GM18907 (cell line): ENCODE measurements around the gene MRPL53.
A peak's percentile ranks its signal among the peaks of the same experiment; 100 is the strongest.
"Not testable (repeated sequence)": the region's sequence is repeated elsewhere in the genome, so short reads cannot be mapped to it uniquely, and the experiment has no call there.

ENCODE experiments used
- ATAC-seq: cut with Tn5 transposase; IDR thresholded peaks from one replicate; pipeline ENCODE4 v1.9.1; 2021; ENCODE audit warnings: mild to moderate bottlenecking, moderate library complexity; ENCODE audit not compliant: unreplicated experiment

MRPL53 gene

DNA sequence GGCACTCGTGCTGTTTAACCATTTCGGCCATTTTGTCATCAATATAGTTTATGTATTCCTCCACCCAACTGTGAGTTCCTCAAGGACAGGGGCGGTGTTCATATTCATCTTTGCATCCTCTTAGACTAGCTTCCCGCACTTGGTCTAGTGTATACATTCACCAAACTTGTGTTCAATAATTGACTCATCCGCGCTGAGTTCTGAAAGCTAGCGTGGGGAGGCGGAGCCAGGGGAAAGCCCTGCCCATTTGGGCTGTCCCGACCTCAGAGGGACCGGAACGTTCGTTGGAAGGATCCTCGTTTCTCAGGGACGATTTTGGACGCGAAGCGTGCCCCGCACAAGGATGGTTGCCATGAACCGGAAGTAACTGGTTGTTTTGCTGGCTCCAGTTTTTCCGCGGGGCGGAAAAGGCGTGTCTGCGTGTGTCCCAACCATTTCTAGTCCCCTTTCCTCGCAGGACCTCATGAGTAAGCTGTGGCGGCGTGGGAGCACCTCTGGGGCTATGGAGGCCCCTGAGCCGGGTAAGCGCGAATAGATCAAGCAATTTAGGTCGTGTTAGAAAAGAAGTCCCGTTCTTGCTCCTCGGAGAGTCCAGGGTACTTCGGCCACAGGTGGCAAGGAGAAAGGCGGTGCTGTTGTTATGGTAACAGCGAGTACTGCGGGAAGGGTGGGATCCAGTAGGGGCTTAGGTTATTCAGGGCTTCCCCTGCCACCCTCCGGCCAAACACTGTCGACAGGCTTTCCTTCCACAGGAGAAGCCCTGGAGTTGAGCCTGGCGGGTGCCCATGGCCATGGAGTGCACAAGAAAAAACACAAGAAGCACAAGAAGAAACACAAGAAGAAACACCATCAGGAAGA lies 17.6 kb downstream of the MRPL53 start, which contains the start of gene INO80B:
Gene INO80B, plus strand, starts transcription at position 434 of the 858 bp plus-strand sequence. Its CDS starts 30 bp downstream, at position 464.
- ATAC-seq: peak; percentile 47

DNA sequence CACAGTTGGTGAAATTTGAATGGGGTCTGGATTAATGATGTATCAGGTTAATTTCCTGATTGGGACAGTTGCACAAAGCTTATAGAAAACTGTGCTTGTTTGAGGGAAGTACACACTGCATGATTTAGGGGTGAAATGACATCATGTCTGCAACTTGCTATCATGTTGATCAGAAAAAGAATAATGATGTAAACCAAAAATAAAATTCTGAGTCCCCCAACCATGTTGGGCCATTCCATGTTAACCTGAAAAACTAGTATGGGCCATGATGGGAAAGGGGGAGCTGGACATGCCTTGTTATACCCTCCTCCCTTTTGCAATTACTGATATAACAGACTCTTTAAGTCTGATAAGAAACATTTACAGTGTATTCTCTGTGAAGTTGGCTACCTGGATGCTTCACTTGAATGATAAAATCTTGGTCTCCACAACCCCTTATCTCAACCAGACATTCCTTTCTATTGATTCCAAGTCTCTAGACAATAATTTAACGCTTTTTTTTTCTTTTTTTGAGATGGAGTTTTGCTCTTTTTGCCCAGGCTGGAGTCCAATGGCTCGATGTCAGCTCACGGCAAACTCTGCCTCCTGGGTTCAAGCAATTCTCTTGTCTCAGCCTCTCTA lies 21.8 kb downstream of the MRPL53 start:
- ATAC-seq: no peak

DNA sequence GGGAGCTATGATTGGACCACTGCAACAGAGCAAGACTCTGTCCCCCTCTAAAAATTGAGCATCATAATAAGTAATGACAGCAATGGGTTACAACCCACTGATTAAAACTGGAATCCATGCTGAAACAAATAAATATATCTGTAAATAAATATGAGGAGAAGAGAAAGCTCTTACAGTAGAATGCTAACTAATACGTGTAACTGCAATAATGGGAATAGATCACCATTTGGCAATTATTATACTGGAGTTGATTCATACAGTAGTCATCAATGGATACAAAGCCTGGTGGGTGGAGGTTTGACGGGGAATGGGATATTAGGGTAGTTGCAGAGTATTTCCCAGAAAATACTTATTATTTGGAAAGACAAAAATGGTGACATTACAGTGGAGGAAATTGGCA lies 23.7 kb downstream of the MRPL53 start:
- no peak for ATAC-seq

DNA sequence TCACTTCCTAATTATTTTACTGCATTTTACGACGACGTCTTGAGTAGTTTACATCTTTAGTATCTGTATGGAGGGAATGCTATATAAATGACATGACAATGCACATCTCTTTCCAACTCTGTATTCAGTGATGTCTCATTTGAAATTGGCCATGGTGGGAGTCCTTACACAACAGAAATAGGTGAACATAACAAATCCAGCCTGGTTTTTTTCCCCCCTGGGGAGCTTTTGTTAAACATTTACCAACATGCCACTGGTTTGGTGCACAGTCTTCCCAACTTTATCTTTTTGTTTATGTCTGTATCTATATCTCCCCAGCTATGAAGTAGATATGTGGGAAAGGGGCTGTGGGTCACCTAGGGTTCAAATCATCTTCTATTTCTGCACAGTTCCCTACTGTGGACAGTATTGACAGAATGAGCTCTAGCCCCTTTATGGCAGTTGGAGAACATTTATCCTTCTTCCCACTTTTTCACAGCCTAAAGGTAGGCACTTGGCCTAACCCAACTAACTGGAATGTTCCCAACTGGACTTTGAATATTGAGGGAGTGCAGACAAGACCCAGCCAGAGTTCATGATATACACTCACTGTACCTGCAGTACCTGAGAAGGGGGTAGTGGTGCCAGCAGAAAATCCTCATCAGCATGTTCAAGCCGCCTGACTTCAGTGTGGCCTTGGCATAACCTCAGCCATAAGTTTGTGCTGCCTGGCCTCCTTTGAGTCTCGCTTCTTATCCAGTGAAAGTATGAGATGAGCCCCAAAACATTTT lies 25.1 kb downstream of the MRPL53 start:
- no peak for ATAC-seq

DNA sequence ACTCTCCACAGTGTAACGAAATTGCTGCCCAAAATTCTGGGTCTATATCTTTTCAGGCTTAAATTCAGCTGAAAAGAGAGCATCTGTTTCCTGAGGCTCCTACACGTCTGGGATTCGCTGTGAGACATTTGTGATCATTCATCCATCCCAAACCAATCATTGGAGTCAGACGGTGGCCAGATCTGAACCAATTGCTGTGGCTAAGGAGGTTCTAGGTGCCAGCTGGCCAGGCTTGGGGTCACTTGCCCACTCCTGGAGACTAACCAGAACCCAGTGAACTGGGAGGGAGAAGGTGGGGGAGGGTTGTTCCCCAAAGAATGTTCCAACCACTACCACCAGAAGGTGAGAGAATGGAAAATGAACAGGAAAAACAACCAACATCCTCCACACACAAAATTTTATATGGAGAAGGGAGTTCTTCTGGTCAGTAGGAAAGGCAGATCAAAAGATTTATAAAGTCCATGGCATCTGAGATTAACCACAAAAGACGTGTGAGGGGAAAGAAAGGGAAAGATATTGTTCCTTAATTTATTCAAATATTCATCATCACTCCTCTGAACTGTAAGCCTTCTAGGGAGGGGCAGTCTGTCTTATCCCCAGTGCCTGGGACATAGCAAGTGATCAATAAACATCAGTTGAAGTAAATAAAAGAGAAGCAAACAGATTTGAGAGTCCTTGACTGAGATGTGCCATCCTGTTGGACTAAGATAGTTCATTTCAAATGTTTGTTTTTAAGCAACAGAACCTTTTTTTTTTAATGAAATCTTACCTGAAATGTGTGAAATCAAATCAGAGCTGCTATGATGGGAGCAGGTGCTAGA lies 27.8 kb downstream of the MRPL53 start:
- no peak for ATAC-seq

DNA sequence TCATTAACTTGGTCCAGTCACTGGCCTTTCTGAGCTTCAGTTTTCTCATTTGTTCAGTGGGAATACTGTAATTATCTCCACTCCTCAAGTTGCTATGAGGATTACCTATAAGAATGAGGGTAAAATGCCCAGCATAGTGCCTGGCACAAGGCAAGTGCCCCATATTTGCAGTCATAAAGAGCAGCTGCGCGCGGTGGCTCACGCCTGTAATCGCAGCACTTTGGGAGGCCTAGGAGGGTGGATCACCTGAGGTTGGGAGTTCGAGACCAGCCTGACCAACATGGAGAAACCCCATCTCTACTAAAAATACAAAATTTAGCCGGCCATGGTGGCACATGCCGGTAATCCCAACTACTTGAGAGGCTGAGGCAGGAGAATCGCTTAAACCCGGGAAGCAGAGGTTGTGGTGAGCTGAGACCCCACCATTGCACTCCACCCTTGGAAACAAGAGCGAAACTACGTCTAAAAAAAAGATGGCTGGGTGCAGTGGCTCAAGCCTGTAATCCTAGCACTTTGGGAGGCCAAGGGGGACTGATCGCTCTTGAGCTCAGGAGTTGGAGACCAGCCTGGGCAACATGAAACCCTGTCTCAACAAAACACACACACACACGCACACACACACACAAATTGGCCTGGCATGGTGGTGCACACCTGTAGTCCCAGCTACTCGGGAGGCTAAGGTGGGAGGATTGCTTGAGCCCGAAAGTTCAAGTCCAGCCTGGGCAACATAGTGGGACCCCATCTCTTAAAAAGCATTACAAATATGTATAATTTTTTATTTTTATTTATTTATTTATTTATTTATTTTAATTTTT lies 29.8 kb downstream of the MRPL53 start:
- ATAC-seq: not testable (repeated sequence)

DNA sequence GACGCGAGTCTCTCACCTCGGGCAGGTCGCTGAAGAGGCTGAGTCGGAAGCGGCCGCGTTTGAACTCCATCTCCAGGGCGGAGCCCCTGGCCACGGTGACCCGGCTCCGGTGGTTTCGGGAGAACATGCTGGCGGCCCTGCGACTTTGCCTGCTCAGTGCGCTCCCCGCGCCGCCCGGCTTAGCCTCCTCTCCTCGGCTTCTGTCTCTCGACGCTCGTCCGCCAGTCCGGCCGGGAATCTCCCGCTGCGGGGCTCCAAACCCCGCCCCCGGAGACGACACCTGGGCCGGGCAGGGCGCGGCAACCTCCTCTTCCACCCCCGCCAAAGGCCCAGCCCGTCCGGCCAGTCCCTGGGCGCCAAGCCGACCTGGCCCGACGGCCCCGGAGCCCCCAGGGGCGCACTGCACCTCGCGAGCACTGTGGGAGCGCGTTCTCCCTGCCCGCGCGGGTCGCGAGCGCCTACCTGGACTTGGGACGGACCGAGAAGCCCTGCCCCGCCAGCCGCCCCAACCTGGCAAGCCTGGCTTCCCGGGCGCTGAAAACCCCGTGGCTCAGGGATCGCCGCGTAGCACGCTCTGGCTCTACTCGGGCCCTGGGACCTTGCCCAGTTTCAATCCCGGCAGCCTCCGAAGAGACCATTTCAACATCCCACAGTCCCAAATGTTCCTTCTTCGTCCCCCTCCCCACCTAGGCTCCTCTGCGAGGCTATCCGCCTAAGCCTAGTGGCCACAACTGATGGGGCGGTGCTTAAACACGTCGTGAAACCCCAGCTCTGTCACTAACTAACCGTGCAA lies 30.6 kb downstream of the MRPL53 start, which contains the start of gene RTKN:
Gene RTKN, minus strand, starts transcription at position 248 of the 793 bp plus-strand sequence. Its CDS starts 121 bp downstream, at position 127.
- ATAC-seq: peak; percentile 50

DNA sequence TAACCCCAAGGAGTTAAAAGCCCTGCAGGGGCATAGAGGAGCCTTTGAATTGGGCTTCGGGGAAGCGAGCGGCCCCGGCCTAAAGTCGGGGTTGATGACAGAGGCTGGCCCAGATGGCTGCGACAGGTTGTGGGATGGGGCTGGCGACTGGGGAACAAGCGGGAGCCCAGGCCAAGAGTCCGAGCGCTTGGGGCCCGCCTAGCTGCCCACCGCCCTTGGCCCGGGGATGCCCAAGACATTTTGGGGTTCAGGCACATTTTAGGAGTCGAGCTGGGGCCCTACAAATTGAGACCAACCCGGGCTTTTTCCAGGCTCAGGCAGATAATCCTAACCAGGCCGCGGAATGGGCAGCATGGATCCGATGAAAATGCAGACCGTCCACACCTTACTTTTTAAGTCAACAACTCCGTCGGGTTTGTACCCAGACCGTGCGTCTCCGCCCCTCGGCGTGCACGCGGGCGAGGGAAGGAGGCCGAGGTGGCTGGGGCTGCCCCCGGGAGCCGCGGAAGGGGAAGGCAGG lies 31.2 kb downstream of the MRPL53 start:
- no peak for ATAC-seq

DNA sequence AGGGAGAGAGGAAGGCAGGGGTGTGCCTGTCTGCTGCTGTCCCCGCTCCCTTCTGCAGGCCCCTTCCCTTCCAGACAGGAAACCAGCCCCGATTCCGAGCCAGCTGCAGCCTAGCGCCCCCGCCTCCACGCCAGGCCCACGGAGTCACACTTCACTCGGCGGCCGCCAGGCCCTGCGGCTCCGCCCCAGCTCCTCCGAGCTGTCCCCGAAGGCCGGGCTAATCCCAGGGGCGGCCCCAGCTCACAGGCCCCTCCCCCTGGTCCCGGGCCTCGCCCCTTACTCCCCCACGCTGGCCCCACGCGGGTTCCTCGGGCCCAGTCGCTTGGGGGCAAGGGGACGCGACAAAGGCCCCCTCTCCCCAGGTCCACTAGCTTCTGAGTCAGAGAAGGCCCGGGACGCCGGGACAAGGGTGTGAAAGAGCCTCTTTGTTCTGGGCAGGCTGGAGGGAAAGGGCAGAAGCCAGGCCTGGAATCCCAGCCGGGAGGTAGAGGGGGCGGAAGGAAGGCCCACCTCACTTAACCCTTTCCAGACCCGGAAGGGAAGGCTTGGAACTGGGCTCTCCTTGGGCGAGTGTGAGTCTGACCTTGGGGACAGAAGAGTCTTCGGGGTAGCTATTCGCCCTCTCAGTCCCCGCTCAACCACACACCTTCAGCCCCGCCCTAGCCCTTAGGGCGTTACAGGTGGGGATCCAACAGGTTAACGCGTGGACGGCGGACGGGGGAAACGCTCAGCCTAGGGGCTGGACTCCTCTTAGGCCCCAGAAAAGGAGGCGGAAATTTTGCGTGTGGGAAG lies 31.9 kb downstream of the MRPL53 start:
- peak; percentile 83 for ATAC-seq

DNA sequence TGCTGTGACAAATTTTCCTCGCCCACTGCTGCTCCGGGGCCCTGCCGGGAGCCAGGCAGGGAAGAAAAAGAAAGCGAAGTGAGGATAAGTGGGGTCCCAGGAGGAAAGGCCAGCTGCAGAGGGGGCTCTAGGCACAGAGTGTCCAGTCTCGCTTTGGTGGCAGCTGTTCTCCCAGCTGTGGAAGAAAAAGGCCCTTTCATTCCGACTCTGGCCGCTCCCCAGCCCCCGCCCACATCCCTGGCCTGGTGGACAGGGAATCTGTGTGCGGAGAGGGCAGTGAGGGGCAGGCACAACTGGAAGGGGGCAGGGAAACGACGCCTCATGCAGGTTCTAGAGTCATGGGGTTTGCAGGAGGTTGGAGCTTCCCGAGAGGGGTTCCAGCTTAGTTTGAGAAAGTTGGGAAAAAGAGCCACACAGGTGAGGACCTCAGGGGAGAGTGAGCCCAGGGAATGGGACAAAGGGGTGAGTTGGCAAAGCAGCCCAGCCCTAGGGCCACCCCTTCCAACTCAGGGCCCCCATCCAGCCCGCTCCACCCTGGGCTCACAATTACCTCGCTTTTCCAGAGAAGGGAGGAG lies 32.6 kb downstream of the MRPL53 start:
- peak; percentile 2 for ATAC-seq

DNA sequence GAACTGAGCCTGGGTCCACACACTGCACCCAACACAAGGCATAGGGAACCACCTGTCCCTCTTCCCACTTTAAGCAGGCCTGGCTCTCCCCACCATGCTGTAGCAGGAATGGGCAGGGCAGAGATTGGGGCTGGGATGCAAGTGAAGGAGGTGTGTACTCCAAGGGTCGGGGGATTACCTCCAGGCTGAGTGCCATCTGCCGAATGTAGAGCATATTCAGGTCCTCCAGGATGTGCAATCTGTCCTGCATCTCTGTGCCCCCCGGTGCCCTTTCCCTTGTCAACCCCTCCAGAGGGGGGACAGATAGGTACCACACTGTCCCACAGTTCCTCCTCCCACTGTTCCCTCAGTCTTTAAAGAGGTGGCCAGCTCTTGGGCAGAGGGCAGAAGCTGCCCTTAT lies 33.1 kb downstream of the MRPL53 start:
- no peak for ATAC-seq

DNA sequence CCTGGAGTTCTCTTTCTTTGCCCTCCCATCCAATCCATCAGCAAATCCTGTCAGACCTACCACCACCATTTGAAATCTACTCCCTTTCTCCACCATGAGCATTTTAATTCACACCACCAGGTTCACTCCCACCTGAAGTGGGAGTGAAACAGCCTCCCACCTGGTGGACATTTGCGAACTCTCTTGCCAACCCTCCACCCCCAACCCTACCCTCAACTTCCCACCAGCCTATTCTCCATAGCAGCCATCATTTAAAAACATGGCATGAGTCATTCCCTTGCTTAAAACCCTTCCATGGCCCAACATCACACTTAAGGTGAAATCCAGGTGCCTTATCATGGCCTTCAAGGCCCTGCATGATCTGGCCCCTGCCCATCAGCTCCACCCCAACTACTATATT lies 34.2 kb downstream of the MRPL53 start:
- no peak for ATAC-seq

DNA sequence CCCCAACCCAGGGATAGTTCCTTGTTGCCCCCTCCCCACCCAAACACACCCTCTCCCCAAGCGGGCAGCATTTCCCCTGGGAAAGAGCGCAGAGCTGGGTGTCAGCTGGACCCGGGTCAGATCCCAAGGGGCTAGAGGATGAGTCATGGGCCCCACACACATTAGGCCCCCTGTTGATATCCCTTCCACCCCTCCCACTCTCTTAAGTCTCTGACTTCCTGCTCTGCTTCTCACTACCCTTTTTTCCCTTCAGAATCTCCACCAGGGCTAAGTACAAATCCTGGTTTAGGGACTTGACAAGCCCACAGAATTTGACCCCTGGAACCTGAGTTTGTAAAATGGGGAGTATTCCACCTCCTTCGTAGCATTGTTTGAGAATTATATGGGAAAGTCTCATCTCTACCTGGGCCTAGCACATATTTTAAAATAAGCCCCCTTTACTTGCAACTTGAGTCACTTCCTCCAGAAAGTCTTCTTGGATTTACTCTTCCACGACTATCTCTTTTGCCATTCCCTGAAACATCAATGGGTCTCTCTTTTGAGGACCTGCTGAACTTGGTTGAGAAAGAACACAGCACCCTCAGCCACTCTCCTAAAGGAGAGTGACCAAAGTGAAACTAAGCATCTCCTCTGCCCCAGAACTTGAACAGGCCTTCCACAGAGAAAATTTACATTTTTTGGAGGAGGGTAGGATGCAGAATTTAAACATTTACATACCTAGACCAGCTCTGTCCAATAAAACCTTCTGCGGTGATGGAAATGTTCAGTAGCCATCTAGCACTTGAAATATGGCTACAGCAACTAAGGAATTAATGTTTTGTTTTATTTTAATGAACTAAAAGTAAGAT lies 35.4 kb downstream of the MRPL53 start:
- no peak for ATAC-seq

DNA sequence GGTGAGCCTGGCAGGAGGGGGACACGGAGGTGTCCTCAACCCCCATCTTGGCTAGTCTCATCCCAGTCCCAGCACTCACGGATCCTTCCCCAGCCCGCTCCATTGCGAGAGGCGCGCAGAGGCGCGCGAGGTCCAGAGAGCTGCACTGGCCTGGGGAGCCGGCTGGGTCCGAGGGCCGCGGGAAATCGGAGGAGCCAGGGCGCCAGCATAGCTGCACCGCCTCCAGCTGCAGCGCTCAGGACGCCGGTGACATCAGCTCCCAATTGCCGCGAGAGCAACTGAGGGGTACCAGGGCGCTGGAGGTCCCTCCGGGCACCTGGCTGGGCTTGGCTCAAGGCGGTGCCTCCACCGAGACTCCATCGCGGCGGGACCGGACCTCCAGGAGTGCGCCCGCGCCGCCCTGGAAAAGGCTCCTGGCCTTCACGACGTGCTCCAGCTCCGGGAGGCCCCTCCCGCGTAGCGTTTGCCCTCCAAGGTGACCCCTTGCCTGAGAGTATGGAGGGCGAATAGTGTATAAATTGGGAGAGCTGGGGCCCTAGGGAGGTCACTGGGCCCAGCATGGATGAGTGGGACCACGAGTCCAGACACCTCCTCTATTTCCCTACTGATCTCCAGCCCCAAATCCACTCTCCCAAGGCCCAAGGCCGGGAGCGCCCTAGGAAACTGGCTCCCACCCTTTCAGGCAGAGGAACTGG lies 36.2 kb downstream of the MRPL53 start:
- no peak for ATAC-seq

DNA sequence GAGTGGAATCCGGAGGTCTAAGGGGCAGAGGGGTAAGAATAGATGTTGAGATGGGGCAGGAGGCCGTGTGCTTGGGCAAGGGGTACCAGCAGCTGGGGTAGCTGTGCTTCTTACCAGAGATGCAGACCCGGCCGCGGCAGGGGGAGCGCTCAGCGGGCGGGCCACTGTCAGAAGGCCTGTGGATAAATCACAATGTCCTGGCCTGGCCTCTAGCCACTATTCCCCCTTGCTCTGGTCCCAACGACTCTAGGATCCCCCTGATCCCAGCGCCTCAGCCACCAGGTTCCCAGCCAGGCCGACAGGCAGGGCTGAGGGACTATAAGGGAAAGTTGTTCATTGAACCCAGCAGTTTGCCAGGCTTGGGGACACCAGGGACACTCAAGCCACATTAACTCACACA lies 42.0 kb downstream of the MRPL53 start:
- ATAC-seq: no peak
